H4 (cell line): ENCODE data around the gene CD247. TPM values are rescaled to one million over a fixed set of nuclear protein-coding genes. Genes with fewer than 3 reads are reported as not detected.

ENCODE experiments used
- DNase-seq: peaks from one replicate; pipeline ENCODE4 v3.0.0-alpha.2; 2015; ENCODE audit warnings: low spot score
- total RNA-seq: library from RNA; depleted of rRNA; stranded (reverse); fragments of >200 nt; shearing (Covaris generic); gene quantifications from 2 replicates; pipeline ENCODE4 v1.2.3, GENCODE V29; 2014

CD247 gene
- total RNA-seq, 1 experiment from 2014 or later, result not detected

DNA sequence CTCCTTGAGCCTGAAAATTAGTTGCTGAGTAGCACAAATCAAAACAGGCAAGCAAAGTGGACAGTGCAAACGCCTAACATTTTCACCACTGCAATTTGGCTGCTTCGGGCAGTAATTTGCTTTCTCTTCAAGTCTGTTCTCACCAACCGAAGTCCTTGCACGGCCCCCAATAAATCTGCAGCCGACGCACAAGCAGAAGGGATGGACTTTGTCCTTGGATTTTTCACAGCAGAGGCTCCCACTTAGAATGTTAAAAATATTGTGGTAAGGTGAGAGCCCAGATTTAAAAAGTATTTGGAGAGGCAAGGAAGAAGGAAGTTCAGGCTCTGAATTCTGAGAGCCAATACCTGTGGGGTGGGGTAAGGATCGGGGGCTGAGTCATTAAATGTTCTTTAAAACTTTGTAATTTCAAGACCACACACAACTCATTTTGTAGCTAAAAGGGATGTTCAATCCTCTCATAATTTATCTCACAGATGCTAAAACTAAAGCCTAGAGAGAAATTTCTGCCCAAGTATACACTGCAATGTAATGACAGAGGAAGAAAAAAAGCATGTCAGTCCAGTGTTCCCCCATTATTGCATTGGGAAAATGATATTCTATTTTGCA is 6.2 kb downstream of the CD247 start:
- no peak for DNase-seq

DNA sequence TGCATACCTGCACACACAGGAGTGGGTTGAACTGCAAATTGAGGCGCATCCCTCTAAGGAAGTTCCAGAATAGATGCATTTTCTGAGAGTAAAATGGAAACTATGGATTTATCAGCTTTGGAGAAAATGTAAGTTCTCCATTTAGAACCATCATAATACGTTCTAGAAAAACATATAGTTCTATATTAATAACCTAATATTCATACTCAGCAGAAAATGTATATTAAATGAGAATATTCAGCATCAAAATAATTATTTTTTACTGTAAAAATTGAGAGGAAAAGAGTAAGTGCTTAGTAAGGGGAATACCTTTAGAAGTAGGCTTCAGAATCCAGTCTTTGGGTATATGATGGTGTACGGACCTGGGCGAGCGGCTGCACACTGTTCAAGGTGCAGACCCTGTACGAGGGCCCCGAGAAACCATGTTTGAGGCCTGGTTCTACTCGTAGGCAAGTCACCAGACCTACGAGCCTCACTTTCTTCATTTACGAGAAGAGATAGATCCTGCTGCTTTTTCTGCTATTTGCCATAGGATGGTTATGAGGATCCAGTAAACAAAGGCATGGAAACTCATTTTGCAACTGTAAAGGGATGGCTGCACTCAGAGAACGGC is 6.8 kb downstream of the CD247 start:
- DNase-seq, result no peak

DNA sequence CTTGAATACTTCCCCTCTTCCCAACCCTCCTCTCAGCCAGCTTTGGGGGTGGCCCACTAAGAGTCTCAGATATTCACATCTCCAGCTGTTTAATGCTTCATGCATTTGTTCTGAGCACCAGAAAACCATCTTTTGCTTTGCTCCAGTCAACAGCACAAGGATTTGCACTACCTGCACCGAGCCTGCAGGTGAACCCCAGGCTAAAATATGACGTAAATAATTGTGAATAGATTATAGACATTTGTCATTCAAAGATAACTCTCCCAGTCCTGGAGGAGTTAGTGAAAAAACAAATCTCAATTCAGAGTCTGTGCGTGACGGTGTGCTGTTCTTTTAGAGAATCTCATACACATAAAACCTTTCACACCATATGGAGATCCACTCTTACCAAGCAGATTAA is 7.4 kb downstream of the CD247 start:
- DNase-seq, result no peak

DNA sequence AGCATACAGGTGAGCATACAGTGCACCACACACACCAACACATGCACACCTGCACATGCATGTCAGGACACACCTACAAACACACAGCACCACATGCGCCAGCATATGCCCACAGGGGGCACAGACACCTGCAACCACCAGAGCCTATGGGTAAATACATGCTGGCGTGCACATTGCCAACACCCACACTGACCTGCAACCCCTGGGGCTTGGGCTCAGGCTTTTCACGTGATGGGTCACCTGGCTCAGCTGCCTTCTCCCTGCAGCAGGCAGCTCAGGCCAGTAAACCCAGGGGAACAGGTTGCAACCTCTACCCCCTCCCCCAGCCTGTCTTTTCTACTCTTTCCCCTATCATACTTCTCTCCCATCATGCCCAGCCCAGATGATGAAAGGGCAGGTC is 8.1 kb downstream of the CD247 start:
- no peak for DNase-seq

DNA sequence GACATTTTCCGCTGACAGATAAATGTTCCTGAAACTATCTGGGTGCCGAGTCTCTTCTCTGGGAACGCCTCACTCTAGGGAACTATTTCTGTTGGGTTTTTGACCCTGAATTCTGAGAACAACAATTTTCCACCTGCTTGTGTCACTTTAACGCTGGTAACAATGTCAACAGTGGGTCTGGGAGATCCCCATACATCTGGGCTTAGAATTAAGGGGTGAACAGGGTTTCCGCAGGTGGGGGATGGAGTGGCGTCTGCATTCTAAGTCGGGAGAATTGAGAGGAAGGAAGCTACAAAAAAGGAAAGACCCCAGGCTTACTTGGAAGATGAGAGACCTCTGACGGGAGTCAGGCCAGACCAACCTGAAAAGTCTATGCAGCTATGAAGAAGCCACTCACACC is 8.7 kb downstream of the CD247 start:
- DNase-seq, result no peak

DNA sequence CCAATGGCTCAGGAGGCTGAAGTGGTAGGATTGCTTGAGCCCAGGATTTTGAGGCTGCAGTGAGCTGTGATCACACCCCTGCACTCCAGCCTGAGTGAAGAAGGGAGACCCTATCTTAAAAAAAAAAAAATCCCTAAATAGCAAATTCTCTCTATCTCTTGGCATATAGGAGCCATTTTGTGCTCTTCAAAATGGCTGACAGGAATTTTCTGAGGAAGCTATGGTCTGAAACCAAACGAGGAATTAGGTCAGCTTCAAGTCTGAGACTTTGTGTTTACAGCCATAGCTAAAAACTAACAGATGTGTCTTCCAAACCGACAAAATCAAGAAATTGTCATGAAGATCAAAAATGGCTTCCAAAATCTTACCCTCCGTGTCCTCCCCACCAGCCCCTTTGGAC is 10.6 kb downstream of the CD247 start:
- DNase-seq, result no peak

DNA sequence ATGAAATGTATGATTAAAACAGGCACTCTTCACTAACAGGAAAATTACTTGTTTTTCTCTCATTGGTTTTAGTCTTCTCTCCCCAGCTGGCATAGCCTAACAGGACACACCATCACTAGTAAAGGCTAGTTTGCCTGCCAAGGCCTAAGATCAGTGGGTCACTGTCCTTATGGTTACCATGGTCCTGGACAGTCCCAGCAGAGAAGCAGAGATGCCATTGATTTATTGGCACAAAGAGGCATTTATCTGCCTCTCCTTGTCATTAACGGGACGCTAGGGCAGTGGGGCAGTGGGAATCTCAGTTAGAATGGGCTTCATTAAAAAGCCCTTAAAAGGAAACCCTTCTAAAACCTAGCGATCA is 13.9 kb downstream of the CD247 start:
- DNase-seq, result no peak

DNA sequence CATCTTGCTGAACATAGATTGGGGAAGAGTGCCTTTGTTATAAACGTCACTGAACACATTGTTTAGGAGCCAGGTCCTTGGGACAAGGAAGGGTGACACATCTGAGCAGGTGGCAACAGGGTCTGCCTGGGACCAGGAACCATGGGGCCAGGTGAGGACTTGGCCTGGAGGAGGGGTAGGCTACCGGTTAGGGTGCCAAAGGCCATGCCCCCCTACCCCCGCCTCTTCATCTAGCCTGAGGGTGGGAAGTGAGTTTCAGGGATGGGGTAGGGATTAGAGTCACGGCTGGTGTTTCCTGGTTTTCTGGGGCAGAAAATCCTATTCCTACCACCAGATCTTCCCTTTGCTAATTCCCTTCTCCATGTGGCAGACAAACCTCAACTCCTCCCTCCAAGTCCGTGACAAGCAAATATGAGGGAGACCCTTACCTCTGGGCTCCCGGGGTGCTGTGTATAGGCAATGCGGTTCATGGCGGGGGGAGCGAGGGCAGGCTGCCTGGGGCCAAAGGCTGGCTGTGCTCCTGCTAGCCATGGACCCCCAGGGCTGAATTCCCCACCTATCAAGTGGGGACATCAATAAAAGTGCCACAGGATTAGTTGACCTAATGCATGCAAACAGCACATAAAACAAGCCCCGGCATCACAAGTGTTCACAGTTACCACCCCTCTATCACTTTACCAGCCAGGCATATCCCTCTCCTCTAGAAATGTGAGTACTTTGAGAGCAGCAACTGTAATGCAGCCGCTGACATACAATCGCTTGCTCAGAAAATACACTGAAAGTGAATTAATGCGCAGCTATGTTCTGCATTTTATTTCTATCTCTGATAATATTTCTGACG is 14.5 kb downstream of the CD247 start:
- DNase-seq, result no peak

DNA sequence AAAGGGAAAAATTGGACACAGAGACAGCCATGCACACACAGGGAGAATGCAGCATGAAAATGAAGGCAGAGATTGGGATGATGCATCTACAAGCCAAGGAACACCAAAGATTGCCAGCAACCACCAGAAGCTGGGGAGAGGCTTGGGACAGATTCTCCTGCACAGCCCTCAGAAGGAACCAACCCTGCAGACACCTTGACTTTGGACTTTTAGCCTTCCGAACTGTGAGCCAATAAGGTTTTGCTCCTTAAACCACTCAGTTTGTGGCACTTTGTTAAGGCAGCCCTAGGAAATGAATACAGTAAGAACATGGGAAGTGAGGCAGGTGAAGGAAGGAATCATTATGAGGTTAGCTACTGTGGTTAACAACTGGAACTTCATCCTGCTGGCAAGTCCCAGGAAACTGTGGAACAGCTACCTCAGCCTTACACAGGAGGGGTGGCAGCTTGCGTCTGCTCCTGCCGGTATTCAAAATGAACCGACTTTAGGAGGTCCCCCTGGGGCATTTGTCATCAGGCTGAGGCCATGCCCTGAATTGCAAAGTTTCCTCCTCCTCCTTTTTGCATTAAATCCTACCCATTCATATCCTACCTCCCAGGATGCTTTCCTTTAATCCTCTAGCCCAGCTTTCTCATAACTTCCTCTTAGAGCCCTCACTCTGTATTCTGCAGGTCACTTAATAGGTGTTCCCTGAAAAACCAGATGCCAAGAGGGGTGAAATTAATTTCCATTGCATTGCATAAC is 15.4 kb downstream of the CD247 start:
- no peak for DNase-seq

DNA sequence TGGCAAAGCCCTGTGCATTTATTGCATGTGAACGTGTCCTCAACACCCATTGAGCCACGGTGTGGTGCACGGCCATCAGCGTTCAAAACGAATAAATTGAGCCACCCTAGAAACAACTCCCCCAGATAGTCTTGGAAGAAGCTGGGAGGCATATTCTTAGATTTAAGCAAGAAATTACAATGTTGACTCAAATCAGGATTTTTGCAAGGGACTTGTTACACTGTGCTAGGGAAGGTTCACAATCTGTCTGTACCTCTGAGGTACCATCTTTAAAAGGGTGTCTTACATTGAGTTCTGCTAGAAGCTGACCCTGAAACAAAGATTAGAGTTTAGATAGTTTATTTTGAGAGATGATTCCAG is 16.2 kb downstream of the CD247 start:
- no peak for DNase-seq

DNA sequence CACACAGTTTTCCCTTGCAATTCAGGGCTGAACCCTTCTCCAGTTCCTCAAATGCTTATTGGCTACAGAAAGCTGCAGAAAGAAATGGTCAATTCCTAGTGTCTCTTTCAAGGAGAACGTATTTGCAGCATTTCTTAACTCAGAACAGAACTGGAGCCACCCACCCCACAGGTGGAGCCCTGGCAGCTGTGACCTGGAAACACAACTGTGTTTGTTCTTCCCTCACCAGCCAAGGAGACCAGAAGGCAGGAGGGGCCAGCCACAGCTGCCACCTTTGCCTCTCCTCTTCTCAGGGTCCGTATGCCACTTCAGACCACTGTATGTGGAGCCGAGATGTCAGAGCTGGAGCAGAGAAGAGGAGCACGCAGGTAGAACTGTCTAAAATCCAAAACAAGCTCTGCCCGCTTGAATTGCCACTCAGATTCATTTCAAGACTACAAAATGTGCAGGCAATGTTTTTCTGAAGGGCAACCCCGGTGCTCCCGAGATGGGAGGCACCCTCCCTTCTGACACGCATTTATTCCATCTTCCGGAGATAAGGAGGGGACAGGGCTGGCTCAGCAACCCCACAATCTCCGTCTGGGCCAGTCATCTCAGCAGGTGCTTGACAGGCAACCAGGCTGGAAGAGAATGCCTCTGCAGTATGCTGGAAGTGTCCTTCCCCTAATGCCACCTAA is 16.7 kb downstream of the CD247 start:
- no peak for DNase-seq

DNA sequence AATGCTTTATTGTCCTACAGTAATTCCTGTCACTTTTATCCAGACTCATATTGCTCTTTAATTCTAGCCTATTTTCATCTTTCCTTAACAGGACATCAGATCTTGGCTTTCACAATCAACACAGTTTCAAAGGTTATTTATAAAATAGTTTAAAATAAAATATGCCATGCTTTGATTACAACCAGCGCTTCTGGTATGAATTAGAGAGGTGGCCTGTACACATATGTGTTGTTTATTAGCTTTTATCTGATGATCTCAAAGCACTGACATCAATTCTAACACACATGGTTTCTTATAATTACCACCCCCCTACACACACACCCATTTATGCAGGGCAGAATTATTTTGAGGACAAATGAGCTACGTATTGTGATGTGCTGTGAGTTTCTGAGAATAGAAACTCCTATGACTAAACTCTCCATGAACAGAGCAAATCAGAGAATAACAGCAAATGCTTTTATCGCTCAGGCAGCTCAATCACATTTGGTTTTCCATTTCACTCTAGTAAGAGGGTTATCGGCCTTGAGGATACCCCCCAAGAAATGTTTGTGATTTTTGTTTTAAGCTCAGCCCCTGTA is 18.0 kb downstream of the CD247 start:
- DNase-seq, result no peak

DNA sequence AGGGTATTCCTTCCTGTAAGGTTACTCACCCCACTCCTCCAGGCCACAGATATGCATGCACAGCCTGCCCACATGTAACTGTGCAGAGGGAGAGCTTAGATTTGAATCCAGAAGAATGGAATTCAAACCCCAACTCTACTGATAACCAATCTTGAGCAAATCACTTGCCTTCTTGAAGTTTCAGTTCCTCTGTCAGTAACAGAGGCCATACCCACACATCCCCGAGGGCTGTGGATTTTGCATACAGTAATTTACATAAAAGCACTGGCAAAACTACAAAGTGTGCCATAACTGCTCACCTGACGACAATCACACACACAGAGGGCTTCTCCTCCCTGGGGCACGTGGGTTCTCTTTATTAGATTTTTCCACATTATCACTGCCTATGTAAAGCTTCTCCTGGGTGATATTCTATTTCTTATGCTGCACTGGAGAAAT is 18.6 kb downstream of the CD247 start:
- no peak for DNase-seq

DNA sequence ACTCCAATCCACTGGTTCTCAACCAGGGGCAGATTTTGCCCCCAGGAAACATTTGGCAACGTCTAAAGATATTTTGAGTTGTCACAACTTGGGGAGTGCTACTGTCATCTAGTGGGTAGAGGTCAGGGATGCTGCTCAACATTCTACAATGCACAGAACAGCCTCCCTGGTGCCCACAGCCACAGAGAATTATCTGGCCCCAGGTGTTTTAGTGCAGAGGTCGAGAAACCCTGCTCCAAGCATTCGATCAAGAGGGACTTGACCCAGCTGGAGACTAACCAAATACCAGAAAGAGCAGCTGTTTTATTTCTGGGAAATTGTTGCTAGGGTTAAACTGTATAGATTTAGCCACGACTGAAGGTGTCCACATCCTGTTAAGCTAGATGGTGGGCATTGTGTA is 19.2 kb downstream of the CD247 start:
- no peak for DNase-seq

DNA sequence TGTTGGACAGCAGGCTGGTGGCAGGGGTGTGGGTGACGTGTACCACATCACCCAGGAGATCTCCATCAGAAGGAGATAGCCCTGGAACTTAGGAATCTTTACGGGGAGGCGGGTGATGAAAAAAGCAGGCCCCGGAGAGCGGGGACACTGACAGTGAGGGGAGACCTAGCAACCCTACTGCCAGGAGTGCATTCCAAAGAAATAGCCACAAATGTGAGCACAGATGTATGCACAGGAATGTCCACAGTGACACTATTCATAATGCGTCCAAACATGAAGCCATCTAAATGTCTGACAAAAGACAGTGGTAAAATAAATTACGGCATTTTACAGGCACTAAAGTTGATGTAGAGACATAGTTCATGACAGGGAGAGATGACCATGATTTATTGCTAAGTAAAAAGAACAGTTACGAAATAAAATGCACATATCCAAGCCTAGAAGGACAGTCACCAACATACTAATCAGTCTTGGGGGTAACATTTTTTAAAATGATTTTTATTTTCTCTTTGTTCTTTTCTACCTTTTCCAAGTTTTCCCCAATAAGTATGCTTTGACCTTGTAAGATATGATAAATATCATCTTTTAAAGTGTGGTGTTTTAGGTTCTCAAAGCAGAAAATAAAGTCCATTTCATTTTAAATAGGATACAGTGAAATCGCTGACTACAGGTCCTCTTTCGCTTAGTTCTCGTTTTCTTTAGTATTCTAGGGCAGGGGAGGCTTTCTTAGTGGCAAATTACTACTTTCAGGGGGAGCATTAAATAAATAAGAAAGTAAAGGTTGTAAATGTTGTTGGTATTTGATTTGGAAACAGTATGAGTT is 21.3 kb downstream of the CD247 start:
- DNase-seq, result no peak

DNA sequence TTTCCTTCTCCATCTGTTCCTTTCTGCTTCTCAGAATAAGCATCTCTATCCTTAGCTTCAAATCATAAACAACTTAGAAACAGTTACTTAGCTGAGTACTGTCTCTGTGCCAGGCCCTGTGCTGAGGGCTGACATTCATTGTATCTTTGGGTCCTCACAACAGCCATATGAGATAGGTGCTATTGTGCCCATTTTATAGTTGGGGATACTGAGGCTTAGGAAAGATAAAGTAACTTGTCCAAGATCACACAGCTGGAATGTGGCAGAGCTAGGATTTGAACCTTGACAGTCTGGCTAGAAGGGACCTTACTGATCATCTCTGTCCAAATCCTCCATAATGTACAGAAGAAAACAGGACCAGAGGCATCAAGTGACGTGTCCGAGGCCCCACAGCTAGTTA is 25.0 kb downstream of the CD247 start:
- DNase-seq, result no peak

DNA sequence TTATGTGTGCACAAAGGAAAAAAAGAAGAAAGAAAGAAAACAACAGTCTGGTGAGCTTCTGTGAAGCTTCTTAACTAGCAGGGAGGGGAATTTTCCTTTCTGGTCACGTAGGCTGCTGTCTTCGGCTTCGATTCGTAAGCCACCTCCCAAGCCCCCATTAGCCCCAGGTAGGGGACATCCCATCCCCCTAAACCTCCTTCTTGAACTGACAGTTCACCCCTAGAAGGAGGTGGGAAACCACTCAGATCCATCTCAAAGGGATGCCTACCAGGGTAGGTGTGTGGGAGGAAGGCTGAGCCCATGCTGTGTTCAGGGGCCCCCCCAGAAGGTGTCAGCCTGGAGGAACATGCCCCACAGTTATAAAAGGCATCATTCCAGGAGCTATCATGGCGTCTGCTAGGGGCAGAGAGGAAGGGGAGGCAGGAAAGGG is 25.8 kb downstream of the CD247 start:
- DNase-seq, result no peak

DNA sequence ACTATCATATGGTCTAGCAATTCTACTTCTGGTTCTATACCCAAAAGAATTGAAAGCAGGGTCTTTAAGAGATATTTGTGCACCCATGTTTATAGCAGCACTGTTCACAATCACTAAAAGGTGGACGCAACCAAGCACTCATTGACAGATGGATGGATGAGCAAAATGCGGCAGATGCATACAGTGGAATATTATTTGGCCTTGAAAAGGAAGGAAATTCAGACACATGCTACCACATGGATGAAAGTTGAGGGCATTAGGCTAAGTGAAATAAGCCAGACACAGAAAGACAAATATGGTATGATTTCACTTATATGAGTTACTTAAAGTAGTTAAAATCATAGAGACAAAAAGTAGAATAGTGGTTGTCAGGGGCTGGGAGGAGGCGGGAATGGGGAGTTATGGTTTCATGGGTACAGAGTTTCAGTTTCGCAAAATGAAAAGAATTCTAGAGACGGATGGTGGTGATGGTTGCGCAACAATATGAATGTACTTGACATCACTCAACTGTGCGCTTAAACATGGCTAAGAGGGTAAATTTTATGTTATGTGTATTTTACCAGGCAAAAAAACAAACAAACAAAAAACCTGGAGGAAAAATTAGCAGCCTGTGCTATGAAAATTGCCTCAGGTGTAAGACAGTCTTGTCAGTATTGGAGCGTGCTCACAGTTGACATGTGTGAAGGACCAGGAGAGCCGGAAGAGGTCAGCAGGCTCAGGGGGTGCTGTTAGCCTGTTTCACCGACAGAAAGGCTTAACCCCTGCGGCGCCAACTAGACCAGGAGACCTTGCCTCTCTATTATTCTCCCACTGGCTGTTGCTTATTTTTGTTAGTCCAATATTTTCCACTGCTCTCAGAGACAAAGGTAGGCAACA is 26.5 kb downstream of the CD247 start:
- DNase-seq, result no peak

DNA sequence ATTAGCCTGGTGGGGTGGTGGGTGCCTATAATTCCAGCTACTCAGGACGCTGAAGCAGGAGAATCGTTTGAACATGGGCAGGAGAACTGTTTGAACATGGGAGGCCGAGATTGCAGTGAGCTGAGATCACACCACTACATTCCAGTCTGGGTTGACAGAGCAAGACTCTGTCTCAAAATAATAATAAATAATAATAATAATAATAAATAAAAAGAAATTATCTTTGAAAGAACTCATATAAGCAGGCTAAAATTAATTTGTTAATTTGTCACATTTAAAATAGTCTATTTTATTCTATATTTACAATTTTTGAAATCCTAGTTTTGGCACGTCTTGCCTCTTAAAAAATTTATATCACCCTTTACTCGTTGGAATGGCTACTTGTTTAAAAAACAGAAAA is 27.6 kb downstream of the CD247 start:
- DNase-seq, result no peak
